Measurements from ENCODE around the gene TMEM95.

DNA sequence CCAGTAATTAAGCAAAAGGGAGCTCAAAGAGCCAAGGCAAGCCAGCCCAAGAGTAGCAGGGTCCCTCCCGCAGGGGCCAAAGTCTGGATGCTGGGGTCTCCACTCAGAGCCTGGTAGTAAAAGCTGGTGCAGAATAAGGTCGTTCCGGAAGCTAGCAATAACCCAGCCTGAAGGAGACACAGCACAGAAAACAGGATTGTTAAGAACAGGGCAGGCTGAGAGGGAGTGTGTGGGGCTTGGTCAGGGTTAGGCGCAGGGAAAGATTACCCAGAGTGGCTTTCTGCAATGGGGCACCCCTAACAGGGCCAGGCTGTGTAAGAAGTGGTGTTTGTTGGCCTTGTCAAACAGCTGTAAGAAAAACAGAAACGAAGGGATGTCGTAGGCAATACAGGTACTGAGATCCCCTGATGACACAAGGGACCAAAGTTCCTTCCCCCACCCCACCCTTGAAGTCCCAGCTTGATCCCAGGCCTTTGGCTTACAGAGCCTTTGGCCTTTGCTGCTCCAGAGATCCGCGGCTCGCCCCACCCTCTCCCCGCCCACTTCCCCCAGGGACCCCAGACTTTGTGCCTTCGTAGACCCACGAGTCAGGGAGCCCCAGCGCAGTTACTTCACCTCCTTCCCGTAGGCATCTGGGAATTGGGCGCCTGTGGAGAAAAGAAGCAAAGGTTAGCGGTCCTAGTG, 48.2 kb downstream of the TMEM95 start:
- TF ChIP-seq EZH2phosphoT487 (IDR thresholded peaks at IDR 0.05; ENCODE audit: unreplicated experiment), result no peak
- TF ChIP-seq, protein P1, sequence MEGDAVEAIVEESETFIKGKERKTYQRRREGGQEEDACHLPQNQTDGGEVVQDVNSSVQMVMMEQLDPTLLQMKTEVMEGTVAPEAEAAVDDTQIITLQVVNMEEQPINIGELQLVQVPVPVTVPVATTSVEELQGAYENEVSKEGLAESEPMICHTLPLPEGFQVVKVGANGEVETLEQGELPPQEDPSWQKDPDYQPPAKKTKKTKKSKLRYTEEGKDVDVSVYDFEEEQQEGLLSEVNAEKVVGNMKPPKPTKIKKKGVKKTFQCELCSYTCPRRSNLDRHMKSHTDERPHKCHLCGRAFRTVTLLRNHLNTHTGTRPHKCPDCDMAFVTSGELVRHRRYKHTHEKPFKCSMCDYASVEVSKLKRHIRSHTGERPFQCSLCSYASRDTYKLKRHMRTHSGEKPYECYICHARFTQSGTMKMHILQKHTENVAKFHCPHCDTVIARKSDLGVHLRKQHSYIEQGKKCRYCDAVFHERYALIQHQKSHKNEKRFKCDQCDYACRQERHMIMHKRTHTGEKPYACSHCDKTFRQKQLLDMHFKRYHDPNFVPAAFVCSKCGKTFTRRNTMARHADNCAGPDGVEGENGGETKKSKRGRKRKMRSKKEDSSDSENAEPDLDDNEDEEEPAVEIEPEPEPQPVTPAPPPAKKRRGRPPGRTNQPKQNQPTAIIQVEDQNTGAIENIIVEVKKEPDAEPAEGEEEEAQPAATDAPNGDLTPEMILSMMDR (conservative IDR thresholded peaks at IDR 0.05; ENCODE audit: low read depth in 2 of 2), result no peak
- TF ChIP-seq POLR2AphosphoS5 (IDR thresholded peaks at IDR 0.05; ENCODE audit: low read depth), result no peak
- TF ChIP-seq CREB1 (CRISPR knock-in tag; IDR thresholded peaks at IDR 0.05; ENCODE audit: low read depth), result no peak
- TF ChIP-seq EZH2 (IDR thresholded peaks at IDR 0.05; ENCODE audit: low read depth, unreplicated experiment), result no peak
- TF ChIP-seq STAT1 (IDR thresholded peaks at IDR 0.05; ENCODE audit: unreplicated experiment), result no peak

All from GM23338 (cell line).